ENCODE data around the gene TMEM185A. TPM values are rescaled to one million over a fixed set of nuclear protein-coding genes. Genes with fewer than 3 reads are reported as not detected.

TMEM185A gene
- total RNA-seq, 1 experiment from 2014 or later, result 15.2 TPM

GRCh38 chrX:149650162-149650561 lies 18.6 kb upstream of the TMEM185A start:
- Histone ChIP-seq H3K27ac (ENCODE audit: low read depth, low read length) (no peak overlapping the region), H4K20me1 (ENCODE audit: insufficient read depth) (no peaks in the 10 kb centered on the region), H3K4me3 (replicated peaks in 1 of 2; ENCODE audit: low read depth in 1 of 2, low read length in 2 of 2) (no peak overlapping the region), H3K9me3 (ENCODE audit: control insufficient read depth in 1 of 2, insufficient read depth in 1 of 2, low read depth in 1 of 2, low read length in 2 of 2) (no peaks in the 10 kb centered on the region), H3K4me1 (ENCODE audit: control insufficient read depth in 1 of 2, insufficient read depth in 2 of 2, low read length in 2 of 2) (no peaks in the 10 kb centered on the region), H3K9ac (ENCODE audit: low read length) (no peak overlapping the region), H3K9me2 (ENCODE audit: insufficient read depth) (no peaks in the 10 kb centered on the region), H3K4me2 (ENCODE audit: low read length) (no peak overlapping the region), H3K27me3 (ENCODE audit: insufficient read depth, low read length) (no peaks in the 10 kb centered on the region), H3K79me2 (ENCODE audit: insufficient read depth, low read length) (no peaks in the 10 kb centered on the region), H3K36me3 (ENCODE audit: control insufficient read depth in 1 of 2, insufficient read depth in 2 of 2, low read length in 2 of 2) (no peaks in the 10 kb centered on the region), H2AFZ (ENCODE audit: low read depth, low read length, poor library complexity, severe bottlenecking) (no peak overlapping the region)
- ChIA-PET POLR2A (no interaction called here), CTCF (no interaction called here), RAD21 (ENCODE audit: low non-redundant PET in 1 of 2, low total read pairs in 2 of 2, uncharacterized antibody in 2 of 2, unreplicated experiment in 2 of 2) (no interaction called here)
- intact Hi-C loops (cut with micrococcal nuclease), result no loop called here
- BruUV-seq (replicated peaks), result no TSS peak
- DNase-seq (ENCODE audit: low read depth, low spot score) (no peak), ATAC-seq (no peak)
- no peak for TF ChIP-seq POLR2A (IDR thresholded peaks at IDR 0.05; ENCODE audit: borderline replicate concordance, extremely low read depth, insufficient read depth, insufficient read length)
- TF ChIP-seq ZNF274 (IDR thresholded peaks at IDR 0.05; ENCODE audit: low read depth, low read length), result no peak
- no peak for TF ChIP-seq POLR2AphosphoS5 (IDR thresholded peaks at IDR 0.05; ENCODE audit: low read depth, low read length)
- no peak for TF ChIP-seq CEBPB (IDR thresholded peaks at IDR 0.05; ENCODE audit: low read depth)
- no peak for TF ChIP-seq REST (IDR thresholded peaks at IDR 0.05; ENCODE audit: low read depth)
- no peak for TF ChIP-seq SRF (IDR thresholded peaks at IDR 0.05; ENCODE audit: low read depth)
- no peak for TF ChIP-seq SP1 (IDR thresholded peaks at IDR 0.05; ENCODE audit: low read depth)
- TF ChIP-seq TCF7L2 (IDR thresholded peaks at IDR 0.05; ENCODE audit: borderline replicate concordance, extremely low read depth, insufficient read depth, insufficient read length), result no peak
- TF ChIP-seq ELF1 (IDR thresholded peaks at IDR 0.05; ENCODE audit: borderline replicate concordance, low read depth), result no peak
- no peak for TF ChIP-seq RAD21 (IDR thresholded peaks at IDR 0.05; ENCODE audit: low read depth)
